BJ (cell line): Measurements from ENCODE around the gene SIN3B. TPM values are rescaled to one million over a fixed set of nuclear protein-coding genes. Genes with fewer than 3 reads are reported as not detected.

Source experiments
- CTCF ChIA-PET: fragments of 350-600 bp; formaldehyde crosslinking; extraction: SDS; loops from one replicate; lab custom pipeline; 2021; ENCODE audit warnings: antibody characterized with exemption, inconsistent platforms; lab: Yijun Ruan, JAX
- POLR2A ChIA-PET: fragments of 300-600 bp; sonication (Branson Sonifier 250); formaldehyde crosslinking; extraction: SDS; loops from one replicate; lab custom pipeline; 2021; ENCODE audit warnings: antibody characterized with exemption; lab: Charles Lee
- DNase-seq: peaks from one replicate; pipeline ENCODE4 v3.0.0-alpha.2; 2011; ENCODE audit warnings: low read depth
- H3K27me3 ChIP-seq: 2 replicates; pipeline ENCODE4 v1.6.0; 2011; ENCODE audit warnings: low read length; ENCODE audit not compliant: control insufficient read depth, insufficient read depth
- H3K36me3 ChIP-seq: 2 replicates; pipeline ENCODE4 v1.5.1; 2011; ENCODE audit warnings: low read length; ENCODE audit not compliant: control insufficient read depth, insufficient read depth
- H3K4me3 ChIP-seq: 2 replicates; pipeline ENCODE4 v1.5.1; 2011; ENCODE audit warnings: low read depth, mild to moderate bottlenecking, control low read depth, low read length
- polyA plus RNA-seq: library from polyadenylated mRNA; depleted of rRNA; stranded (reverse); fragments of >200 nt; gene quantifications from 2 replicates; pipeline ENCODE4 v1.2.3, GENCODE V29; 2011
- TF ChIP-seq, protein P1 (sequence below): IDR thresholded peaks from 2 replicates; pipeline ENCODE4 v1.5.1; 2011; ENCODE audit warnings: low read depth, mild to moderate bottlenecking, control low read depth, inconsistent platforms, low read length, moderate library complexity; ENCODE audit not compliant: insufficient read depth

SIN3B gene
- polyA plus RNA-seq, 1 experiment, result 25.5 TPM

DNA sequence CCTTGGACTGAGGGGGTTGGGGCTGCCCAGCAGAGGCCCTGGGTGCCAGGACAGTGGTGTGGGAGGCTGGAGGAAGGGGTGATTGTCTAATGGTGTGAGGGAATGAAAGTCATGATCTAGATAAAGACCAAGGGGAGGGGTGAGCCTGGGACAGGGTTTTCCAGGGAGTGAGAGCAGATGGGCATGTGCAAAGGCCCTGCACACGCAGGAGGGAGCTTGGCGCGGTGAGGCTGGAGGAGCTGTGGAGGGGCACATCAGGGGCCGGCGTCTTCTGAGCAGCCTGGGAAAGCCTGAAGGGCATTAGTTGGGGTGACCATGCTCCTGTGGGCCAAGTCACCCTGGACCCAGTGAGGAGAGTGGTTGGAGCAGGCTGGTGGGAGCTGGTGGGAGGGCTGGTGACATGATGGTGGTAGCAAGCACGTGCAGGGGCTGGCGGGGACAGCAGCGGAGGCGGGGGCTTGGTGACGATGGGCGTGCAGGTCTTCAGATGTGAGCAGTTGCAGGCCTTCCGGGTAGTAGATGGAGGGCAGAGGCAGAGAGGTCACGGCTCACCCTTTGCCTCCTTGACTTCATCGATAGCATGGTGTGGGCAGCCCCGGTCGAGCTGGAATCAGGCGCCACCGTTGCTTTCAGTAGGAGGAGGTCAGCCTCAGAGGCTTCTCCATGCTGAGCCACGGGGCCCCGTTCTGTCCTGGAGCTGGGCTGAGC lies 39.4 kb downstream of the SIN3B start:
- H3K4me3 ChIP-seq, result no peak overlapping the region
- TF ChIP-seq, protein P1, sequence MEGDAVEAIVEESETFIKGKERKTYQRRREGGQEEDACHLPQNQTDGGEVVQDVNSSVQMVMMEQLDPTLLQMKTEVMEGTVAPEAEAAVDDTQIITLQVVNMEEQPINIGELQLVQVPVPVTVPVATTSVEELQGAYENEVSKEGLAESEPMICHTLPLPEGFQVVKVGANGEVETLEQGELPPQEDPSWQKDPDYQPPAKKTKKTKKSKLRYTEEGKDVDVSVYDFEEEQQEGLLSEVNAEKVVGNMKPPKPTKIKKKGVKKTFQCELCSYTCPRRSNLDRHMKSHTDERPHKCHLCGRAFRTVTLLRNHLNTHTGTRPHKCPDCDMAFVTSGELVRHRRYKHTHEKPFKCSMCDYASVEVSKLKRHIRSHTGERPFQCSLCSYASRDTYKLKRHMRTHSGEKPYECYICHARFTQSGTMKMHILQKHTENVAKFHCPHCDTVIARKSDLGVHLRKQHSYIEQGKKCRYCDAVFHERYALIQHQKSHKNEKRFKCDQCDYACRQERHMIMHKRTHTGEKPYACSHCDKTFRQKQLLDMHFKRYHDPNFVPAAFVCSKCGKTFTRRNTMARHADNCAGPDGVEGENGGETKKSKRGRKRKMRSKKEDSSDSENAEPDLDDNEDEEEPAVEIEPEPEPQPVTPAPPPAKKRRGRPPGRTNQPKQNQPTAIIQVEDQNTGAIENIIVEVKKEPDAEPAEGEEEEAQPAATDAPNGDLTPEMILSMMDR, result no peak
- POLR2A ChIA-PET, result no interaction called here
- H3K27me3 ChIP-seq, result no peaks in the 10 kb centered on the region
- CTCF ChIA-PET, result no interaction called here
- DNase-seq, result no peak
- peaks cover 40% of the 10 kb centered on the region for H3K36me3 ChIP-seq

DNA sequence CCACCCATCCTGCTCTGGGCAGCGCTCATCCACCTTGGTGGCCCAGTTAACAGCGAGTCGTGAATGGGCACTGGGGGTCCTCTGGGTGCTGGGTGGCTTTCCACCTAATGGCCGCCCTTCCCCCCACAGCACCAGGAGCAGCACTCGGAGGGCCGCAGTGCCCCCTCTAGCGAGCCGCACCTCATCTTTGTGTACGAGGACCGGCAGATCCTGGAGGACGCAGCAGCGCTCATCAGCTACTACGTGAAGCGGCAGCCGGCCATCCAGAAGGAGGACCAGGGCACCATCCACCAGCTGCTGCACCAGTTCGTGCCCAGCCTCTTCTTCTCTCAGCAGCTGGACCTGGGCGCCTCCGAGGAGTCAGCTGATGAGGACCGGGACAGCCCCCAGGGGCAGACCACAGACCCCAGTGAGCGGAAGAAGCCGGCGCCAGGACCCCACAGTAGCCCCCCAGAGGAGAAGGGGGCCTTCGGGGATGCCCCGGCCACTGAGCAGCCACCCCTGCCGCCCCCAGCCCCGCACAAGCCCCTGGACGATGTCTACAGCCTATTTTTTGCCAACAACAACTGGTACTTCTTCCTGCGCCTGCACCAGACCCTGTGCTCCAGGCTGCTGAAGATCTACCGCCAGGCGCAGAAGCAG lies 40.3 kb downstream of the SIN3B start:
- ChIA-PET CTCF (no interaction called here), POLR2A (no interaction called here)
- H3K27me3 ChIP-seq, result no peaks in the 10 kb centered on the region
- no peak for DNase-seq
- peaks cover 40% of the 10 kb centered on the region for H3K36me3 ChIP-seq
- no peak overlapping the region for H3K4me3 ChIP-seq
- TF ChIP-seq, protein P1, result no peak

DNA sequence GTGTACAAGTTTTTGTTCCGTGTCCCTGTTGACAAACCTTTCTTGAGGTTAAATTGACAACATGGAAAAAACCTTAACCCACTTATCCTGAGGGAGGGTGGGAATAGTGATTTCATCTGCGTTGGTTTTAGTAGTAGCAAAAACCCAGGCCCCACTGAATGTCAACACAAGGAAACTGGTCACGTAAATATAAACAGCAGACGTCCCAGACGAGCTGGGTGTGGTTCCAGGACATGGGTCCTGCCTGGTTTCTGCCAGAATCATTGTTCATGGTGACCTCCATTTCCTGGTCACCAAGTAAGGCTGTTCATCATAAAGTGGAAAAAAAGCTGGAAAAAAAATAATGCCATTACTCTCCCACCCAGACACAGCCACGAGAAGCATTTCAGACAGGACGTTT lies 42.7 kb downstream of the SIN3B start:
- no peak for DNase-seq
- Histone ChIP-seq H3K4me3 (no peak overlapping the region), H3K36me3 (peaks cover 38% of the 10 kb centered on the region), H3K27me3 (no peaks in the 10 kb centered on the region)
- TF ChIP-seq, protein P1, result no peak
- ChIA-PET POLR2A (no interaction called here), CTCF (no interaction called here)

DNA sequence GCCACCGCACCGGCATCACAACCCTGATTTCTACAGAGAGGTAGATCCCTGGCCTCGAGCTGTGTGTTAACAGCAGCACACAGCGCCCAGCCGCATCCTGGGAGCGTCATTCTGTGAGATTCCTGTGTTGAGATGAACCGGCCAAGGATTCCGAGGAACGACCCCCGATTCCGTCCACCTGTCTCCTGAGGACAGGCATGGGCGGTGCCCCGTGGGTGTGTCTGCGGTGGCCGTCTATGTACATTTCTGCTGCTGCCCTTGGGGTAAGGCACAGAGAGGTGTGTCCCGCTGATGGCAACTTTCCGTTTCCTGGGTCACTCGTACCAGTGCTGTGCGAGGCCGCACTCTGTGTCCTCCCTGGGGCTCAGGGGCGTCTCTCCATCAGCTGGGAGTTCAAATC lies 43.5 kb downstream of the SIN3B start:
- no peak for DNase-seq
- no peaks in the 10 kb centered on the region for H3K27me3 ChIP-seq
- ChIA-PET CTCF (no interaction called here), POLR2A (no interaction called here)
- H3K4me3 ChIP-seq, result no peak overlapping the region
- peaks cover 38% of the 10 kb centered on the region for H3K36me3 ChIP-seq
- TF ChIP-seq, protein P1, result no peak

DNA sequence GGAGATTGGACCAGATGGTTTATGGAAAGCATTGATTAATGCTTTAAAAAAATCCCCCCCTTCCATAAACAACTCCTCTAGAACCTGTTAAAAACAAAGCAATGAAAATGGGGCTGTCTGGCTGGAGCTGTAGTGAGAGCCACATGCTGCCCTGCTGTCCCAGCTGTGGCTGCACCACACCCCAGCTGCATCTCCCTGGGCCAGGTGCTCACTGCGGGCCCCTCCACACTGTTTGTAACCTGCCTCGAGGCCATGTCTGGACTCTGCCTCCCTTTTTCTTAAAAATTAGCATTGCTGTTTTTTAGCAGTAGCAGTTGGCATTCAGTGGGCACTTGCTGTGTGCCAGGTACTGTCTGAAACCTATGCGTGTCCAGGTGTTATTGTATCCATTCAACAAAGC lies 44.4 kb downstream of the SIN3B start:
- POLR2A ChIA-PET, result no interaction called here
- CTCF ChIA-PET, result no interaction called here

More for the DNA sequence above, 44.4 kb downstream of the SIN3B start:
- no peaks in the 10 kb centered on the region for H3K27me3 ChIP-seq
- no peak overlapping the region for H3K4me3 ChIP-seq
- DNase-seq, result no peak
- H3K36me3 ChIP-seq, result peaks cover 43% of the 10 kb centered on the region
- TF ChIP-seq, protein P1, result no peak
